Stimulated activated CD4-positive, alpha-beta T cell treated with anti-CD3 and anti-CD28 coated beads, Interleukin-4, amount 100 ng/mL, for 24 hours (primary cell): Measurements from ENCODE around the gene M1AP.
"Not testable (repeated sequence)": the region's sequence is repeated elsewhere in the genome, so short reads cannot be mapped to it uniquely, and the experiment has no call there.

Source experiments
- DNase-seq: peaks from one replicate; pipeline ENCODE4 v3.0.0-alpha.2; 2020

Gene M1AP

GRCh38 chr2:74562126-74562775 is 85.9 kb downstream of the M1AP start:
- DNase-seq, result no peak

DNA sequence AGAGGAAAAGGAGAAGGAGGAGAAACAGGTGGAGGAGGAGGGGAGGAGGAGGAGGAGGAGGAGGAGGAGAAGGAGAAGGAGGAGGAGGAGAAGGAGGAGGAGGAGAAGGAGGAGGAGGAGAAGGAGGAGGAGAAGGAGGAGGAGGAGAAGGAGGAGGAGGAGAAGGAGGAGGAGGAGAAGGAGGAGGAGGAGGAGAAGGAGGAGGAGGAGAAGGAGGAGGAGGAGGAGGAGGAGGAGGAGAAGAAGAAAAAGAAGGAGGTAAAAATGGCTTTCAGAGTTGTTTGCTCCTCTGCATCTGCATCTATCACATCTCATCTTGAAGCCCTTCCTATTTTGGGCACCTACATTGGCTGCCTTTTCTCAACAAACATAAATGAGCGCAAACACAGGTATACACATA is 87.1 kb downstream of the M1AP start:
- DNase-seq, result not testable (repeated sequence)

- DNase-seq, result no peak
Observed at GRCh38 chr2:74560591-74560990, 87.5 kb downstream of the M1AP start.

DNA sequence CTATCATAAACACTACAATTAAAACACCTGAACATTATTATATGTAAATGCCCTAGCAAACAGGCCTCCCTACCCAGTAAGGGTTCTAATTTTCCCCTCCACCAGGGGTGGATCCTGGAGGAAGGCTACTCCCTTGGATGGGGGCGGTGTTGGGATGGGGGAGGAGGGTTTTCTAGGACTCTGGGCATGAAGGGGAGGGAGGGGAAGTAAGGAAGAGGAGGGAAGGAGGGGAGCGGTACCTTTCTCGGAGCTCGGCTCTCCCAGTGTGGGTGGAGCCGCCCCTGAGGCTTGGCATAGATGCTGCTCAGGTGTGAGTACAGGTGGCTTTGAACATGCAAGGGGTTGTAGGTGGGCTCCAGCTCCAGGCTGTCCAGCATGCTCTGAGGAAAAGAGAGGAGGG is 88.2 kb downstream of the M1AP start:
- DNase-seq, result no peak

GRCh38 chr2:74558284-74559230 is 89.6 kb downstream of the M1AP start:
- DNase-seq, result no peak

- DNase-seq, result no peak
Observed at GRCh38 chr2:74556831-74557370, 91.2 kb downstream of the M1AP start.

DNA sequence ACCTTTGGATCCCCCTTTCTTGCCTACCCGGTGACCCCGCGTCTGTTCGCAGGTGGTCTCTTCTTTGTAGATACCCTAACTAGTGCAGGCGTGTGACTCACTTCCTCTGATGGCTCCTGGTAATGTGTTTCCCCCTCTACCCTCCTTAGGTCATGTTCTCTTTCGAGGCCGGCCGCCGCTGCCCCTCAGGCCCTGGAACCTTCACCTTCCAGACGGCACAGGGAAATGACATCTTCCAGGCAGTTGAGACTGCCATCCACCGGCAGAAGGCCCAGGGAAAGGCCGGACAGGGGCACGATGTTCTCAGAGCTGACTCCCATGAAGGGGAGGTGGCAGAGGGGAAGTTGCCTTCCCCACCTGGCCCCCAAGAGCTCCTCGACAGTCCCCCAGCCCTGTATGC is 92.0 kb downstream of the M1AP start:
- no peak for DNase-seq

DNA sequence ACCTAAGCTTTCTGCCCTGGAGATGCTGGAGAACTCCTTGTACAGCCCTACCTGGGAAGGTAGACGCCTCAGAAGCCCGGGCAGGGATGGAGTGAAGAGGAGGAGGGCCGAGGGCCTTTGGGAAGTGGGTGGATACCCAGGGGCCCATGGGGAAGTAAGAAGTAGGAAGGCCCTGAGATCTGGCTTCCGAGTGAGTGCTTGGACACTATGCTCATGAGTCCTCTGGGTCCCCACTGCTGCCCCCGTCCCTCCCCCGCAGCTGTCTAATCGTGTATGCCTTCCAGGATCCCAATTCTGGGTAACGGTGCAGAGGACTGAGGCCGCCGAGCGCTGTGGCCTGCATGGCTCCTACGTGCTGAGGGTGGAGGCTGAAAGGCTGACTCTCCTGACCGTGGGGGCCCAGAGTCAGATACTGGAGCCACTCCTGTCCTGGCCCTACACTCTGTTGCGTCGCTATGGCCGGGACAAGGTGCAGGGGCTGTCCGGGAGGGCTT is 92.5 kb downstream of the M1AP start:
- no peak for DNase-seq

- peak; percentile 51 for DNase-seq
Observed at GRCh38 chr2:74554820-74555531, 93.2 kb downstream of the M1AP start.

GRCh38 chr2:74553892-74554819 is 94.0 kb downstream of the M1AP start, which contains the start of the genes DOK1 and LOXL3:
DOK1 (plus strand) TSS chr2:74554720; CDS start chr2:74554755, 35 bp downstream.
LOXL3 (minus strand) TSS chr2:74553942; CDS start chr2:74552634, 1,308 bp downstream.
- DNase-seq, result peak; percentile 85

GRCh38 chr2:74552914-74553811 is 95.0 kb downstream of the M1AP start:
- no peak for DNase-seq

GRCh38 chr2:74551942-74552913 is 95.9 kb downstream of the M1AP start:
- DNase-seq, result no peak

DNA sequence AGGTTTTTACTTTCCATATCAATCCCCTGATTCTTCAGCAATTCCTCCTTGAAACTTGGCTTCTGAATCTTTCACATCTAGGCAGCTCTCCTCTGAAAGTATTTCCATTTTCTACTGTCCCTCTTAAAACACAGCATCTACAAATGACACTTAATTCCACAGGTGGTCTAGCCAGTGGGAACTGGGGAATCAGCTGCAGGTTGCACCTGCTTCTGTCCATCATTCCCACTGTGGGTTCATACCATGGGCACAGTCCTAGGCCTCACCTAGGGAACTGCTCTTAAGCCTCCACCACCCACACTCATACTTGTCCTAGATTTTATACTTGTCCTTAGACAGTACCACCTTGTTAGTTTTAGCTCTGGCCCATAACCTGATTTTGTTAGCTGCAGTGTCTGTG is 96.6 kb downstream of the M1AP start:
- no peak for DNase-seq

- no peak for DNase-seq
Observed at GRCh38 chr2:74550231-74550630, 97.9 kb downstream of the M1AP start.

DNA sequence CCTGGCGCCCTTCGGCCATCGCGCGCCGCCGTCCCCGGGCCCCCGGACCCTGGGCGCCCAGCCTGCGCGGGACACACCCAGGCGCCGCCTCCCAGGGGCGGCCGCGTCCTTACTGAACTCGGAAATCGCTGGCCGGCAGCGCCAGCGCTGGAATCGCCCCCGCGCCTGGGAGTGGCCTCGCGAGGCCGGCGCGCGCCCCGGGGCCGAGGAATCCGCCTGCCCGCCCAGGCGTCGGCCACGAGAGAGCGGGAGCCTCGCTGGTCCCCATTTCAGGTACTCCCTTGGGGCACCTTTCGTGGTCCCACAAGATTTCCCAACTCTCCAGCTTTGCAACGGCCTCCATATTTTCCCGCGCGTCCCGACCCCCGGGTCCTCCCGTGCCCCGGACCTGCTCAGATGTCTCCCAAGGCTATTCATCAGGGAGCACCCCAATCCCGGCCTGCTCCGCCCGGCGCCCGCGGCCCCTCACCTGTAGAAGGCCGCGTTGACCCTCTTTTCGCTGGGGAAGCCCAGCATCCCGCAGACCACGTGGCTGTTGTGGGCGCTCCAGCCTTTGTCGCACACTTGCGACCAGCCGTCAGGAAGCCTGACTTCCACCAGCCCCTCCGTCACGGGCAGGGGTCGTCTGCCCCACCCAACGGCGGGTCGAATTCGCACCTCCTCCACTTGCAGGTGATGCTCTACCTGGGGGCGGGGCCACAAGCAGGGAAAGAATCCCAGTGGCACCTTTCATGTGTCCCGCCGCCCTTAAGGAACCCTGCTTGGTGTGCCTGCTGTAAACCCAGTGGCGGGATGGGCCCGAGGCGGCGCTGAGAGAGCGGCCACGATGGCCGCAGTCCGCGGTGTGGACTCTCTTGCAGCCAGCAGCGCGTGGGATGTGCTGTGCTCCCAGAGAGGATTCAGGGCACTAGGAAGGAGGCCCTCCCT is 99.0 kb downstream of the M1AP start:
- no peak for DNase-seq

- DNase-seq, result no peak
Observed at GRCh38 chr2:74548285-74548899, 99.7 kb downstream of the M1AP start.

GRCh38 chr2:74546004-74546403 is 102.1 kb downstream of the M1AP start:
- DNase-seq, result no peak

- no peak for DNase-seq
Observed at GRCh38 chr2:74544634-74545033, 103.5 kb downstream of the M1AP start.
